HCT116 (cell line): ENCODE measurements around the gene CCDC69. TPM values are rescaled to one million over a fixed set of nuclear protein-coding genes. Genes with fewer than 3 reads are reported as not detected.

Source experiments
- ATAC-seq: fragments of 200-7000 bp; cut with Tn5 transposase; 2 replicates; pipeline ENCODE4 v1.9.1; 2020; ENCODE audit warnings: mild to moderate bottlenecking, moderate library complexity
- BruUV-seq: library from RNA; stranded (reverse); fragments of 400-500 nt; replicated peaks from 2 replicates; lab custom pipeline; 2021; lab: Mats Ljungman, UMichigan
- CTCF ChIA-PET: fragments of 300-600 bp; sonication (Branson Sonifier 250); formaldehyde crosslinking; loops from one replicate; lab custom pipeline; 2021; ENCODE audit warnings: antibody characterized with exemption; lab: Charles Lee
- POLR2A ChIA-PET: fragments of 300-600, 350-600 bp; sonication (Branson Sonifier 250); formaldehyde crosslinking; loops from one replicate; lab custom pipeline; 2021; ENCODE audit warnings: antibody characterized with exemption; lab: Charles Lee
- RAD21 ChIA-PET, 2 experiments: fragments of 300-600 bp; sonication (Branson Sonifier 250); formaldehyde crosslinking; loops; one replicate each; lab custom pipeline; 2023; ENCODE audit warnings: low total read pairs in 2 of 2; ENCODE audit not compliant: uncharacterized antibody in 2 of 2, unreplicated experiment in 2 of 2, low non-redundant PET in 1 of 2; lab: Charles Lee
- DNase-seq: peaks from one replicate; pipeline ENCODE4 v3.0.0-alpha.2; 2010; ENCODE audit warnings: low read depth, low spot score
- H2AFZ ChIP-seq: fragments of 200-600 bp; shearing (Covaris generic), sonication (generic); 2 replicates; pipeline ENCODE4 v1.6.1; 2017; ENCODE audit warnings: low read depth, mixed run types, mixed read lengths, antibody characterized with exemption, low read length; ENCODE audit not compliant: poor library complexity, severe bottlenecking
- H3K27ac ChIP-seq: 2 replicates; pipeline ENCODE4 v1.5.1; 2012; ENCODE audit warnings: low read depth, low read length
- H3K27me3 ChIP-seq: fragments of 200-600 bp; sonication (generic); 2 replicates; pipeline ENCODE4 v1.6.1; 2016; ENCODE audit warnings: mixed run types, low read length, mixed read lengths; ENCODE audit not compliant: insufficient read depth
- H3K36me3 ChIP-seq, 2 experiments: fragments of 200-500 bp in 1 of 2; fragments of 200-600 bp in 1 of 2; sonication (Bioruptor generic) in 1 of 2; sonication (generic) in 1 of 2; 2 replicates each; pipeline versions ENCODE4 v1.5.1 to v1.6.1; 2014 to 2016; ENCODE audit warnings: low read length in 2 of 2, inconsistent platforms in 1 of 2, mixed read lengths in 1 of 2, mixed run types in 1 of 2; ENCODE audit not compliant: insufficient read depth in 2 of 2, control insufficient read depth in 1 of 2
- H3K4me1 ChIP-seq, 2 experiments: fragments of 200-600 bp in 1 of 2; sonication (generic) in 1 of 2; 2 replicates each; pipeline versions ENCODE4 v1.5.1 to v1.6.1; 2012 to 2017; ENCODE audit warnings: low read length in 2 of 2, inconsistent platforms in 1 of 2, mild to moderate bottlenecking in 1 of 2, mixed read lengths in 1 of 2, mixed run types in 1 of 2, moderate library complexity in 1 of 2; ENCODE audit not compliant: insufficient read depth in 2 of 2, control insufficient read depth in 1 of 2
- H3K4me2 ChIP-seq: fragments of 200-600 bp; sonication (generic); 2 replicates; pipeline ENCODE4 v1.6.1; 2017; ENCODE audit warnings: mixed run types, low read length, mixed read lengths
- H3K4me3 ChIP-seq, 2 experiments: fragments of 200-600 bp in 1 of 2; sonication (generic) in 1 of 2; replicated peaks in 1 of 2; 2 replicates each; pipeline ENCODE4 v1.5.1; 2011 to 2016; ENCODE audit warnings: low read length in 2 of 2, control low read depth in 1 of 2, low read depth in 1 of 2, mild to moderate bottlenecking in 1 of 2, mixed read lengths in 1 of 2, mixed run types in 1 of 2
- H3K79me2 ChIP-seq: fragments of 200-600 bp; sonication (generic); 2 replicates; pipeline ENCODE4 v1.6.1; 2017; ENCODE audit warnings: mild to moderate bottlenecking, mixed run types, low read length, moderate library complexity, mixed read lengths; ENCODE audit not compliant: insufficient read depth
- H3K9ac ChIP-seq: fragments of 200-600 bp; sonication (generic); 2 replicates; pipeline ENCODE4 v1.6.1; 2016; ENCODE audit warnings: low read length, mixed read lengths
- H3K9me2 ChIP-seq: fragments of 200-600 bp; sonication (generic), shearing (Covaris generic); 2 replicates; pipeline ENCODE4 v1.6.1; 2017; ENCODE audit warnings: mixed run types, mild to moderate bottlenecking, moderate library complexity; ENCODE audit not compliant: insufficient read depth
- H3K9me3 ChIP-seq, 2 experiments: fragments of 200-500 bp in 1 of 2; fragments of 200-600 bp in 1 of 2; sonication (Bioruptor generic) in 1 of 2; sonication (generic) in 1 of 2; 2 replicates each; pipeline ENCODE4 v1.6.1; 2014 to 2017; ENCODE audit warnings: low read length in 2 of 2, mixed read lengths in 2 of 2, inconsistent platforms in 1 of 2, low read depth in 1 of 2, mild to moderate bottlenecking in 1 of 2, mixed run types in 1 of 2, moderate library complexity in 1 of 2; ENCODE audit not compliant: control insufficient read depth in 1 of 2, insufficient read depth in 1 of 2
- H4K20me1 ChIP-seq: fragments of 200-600 bp; sonication (generic), shearing (Covaris generic); 2 replicates; pipeline ENCODE4 v1.6.1; 2017; ENCODE audit warnings: mixed run types, mild to moderate bottlenecking, moderate library complexity; ENCODE audit not compliant: insufficient read depth
- CBX3 ChIP-seq: IDR thresholded peaks from 2 replicates; pipeline ENCODE4 v1.6.1; 2012; ENCODE audit warnings: low read depth
- CEBPB ChIP-seq: IDR thresholded peaks from 2 replicates; pipeline ENCODE4 v1.6.1; 2012; ENCODE audit warnings: low read depth
- ELF1 ChIP-seq: IDR thresholded peaks from 2 replicates; pipeline ENCODE4 v1.6.1; 2012; ENCODE audit warnings: low read depth, borderline replicate concordance
- FOSL1 ChIP-seq: IDR thresholded peaks from 2 replicates; pipeline ENCODE4 v1.6.1; 2012; ENCODE audit warnings: low read depth
- SRF ChIP-seq: IDR thresholded peaks from 2 replicates; pipeline ENCODE4 v1.6.1; 2012; ENCODE audit warnings: low read depth
- ZFX ChIP-seq: fragments of 450-650 bp; IDR thresholded peaks from 2 replicates; pipeline ENCODE4 v1.6.1; 2017
- ZNF274 ChIP-seq: fragments of 200-500 bp; sonication (Bioruptor generic); IDR thresholded peaks from 2 replicates; pipeline ENCODE4 v1.6.1; 2014; ENCODE audit warnings: mild to moderate bottlenecking, low read depth, low read length, inconsistent platforms
- intact Hi-C: fragments of 100-400 bp; cut with micrococcal nuclease; formaldehyde crosslinking; loops from 2 replicates; pipeline ENCODE4 v1.10.0; 2022
- total RNA-seq: library from RNA; stranded (reverse); gene quantifications from one replicate; pipeline ENCODE4 v1.2.1, GENCODE V29; 2021; ENCODE audit not compliant: unreplicated experiment
- TF ChIP-seq, protein P1 (sequence below): IDR thresholded peaks from 2 replicates; pipeline ENCODE4 v1.6.1; 2011; ENCODE audit warnings: mild to moderate bottlenecking, low read length, moderate library complexity; ENCODE audit not compliant: insufficient replicate concordance; ENCODE audit errors: extremely low read depth
- TF ChIP-seq, protein P2 (sequence below): IDR thresholded peaks from 2 replicates; pipeline ENCODE4 v1.6.1; 2012
- TF ChIP-seq, protein P3 (sequence below), 3 experiments: fragments of 200-600 bp in 1 of 3; sonication (generic) in 1 of 3; IDR thresholded peaks in 2 of 3; conservative IDR thresholded peaks in 1 of 3; 2 replicates each; pipeline ENCODE4 v1.5.1; 2012 to 2017; ENCODE audit warnings: low read depth in 2 of 3, low read length in 2 of 3, antibody characterized with exemption in 1 of 3, borderline replicate concordance in 1 of 3, control low read depth in 1 of 3, mild to moderate bottlenecking in 1 of 3, mixed read lengths in 1 of 3, mixed run types in 1 of 3, moderate library complexity in 1 of 3; ENCODE audit not compliant: insufficient read depth in 1 of 3

CCDC69 gene
- total RNA-seq, 1 experiment from 2014 or later: 4.3 TPM

DNA sequence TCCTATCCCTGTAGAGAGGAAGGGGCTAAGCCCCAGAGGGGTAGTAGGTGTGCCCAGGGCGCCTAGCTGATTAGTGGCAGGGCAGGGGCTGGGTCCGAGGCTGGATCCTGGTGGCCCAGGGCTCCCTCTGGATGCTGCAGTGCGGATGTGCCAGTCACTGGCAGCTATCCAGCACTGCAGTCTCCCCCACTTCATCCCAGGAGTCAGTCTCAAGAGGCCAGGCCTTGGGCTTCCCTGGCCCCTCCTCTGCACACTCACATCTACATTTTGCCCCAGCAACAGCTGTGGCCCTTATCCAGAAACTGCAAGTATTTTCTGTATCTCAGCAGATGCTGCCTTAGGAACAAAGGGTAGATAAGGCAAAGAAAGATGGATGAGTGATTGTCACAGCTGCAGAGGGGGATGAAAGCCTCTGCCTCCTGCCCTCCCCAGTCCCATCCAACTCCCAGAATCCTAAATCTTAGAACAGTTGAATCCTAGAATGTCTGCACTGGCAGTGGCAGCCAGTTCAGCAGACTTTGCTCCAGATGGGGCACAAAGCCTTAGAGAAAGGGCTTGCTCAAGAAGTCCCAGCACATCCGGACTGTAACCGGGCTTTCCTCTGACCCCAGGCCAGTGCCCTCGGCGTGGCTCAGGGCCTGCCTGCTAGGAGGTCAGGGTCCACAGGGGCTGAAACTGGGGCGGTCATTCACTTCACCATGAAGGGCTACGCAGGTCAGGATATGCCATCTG lies 68.0 kb downstream of the CCDC69 start:
- Histone ChIP-seq H3K36me3 (no peaks in the 10 kb centered on the region), H2AFZ (no peak overlapping the region), H3K9ac (no peak overlapping the region), H3K9me2 (no peaks in the 10 kb centered on the region), H3K27me3 (no peaks in the 10 kb centered on the region), H3K9me3 (no peaks in the 10 kb centered on the region), H3K4me3 (peak overlapping the region in 1 of 2 experiments; percentile 74; a peak in 1 of 4 replicates), H3K27ac (no peak overlapping the region; the same call in 1 of the 2 replicates), H3K79me2 (peaks cover 11% of the 10 kb centered on the region; the same call in 1 of the 2 replicates), H4K20me1 (no peaks in the 10 kb centered on the region), H3K4me2 (peak overlapping the region; percentile 92), H3K4me1 (peaks cover 19 to 36% of the 10 kb centered on the region in 2 experiments)
- intact Hi-C loops: loop anchor here (2.0 kb wide), 1 partner anchor 153 kb away; no protein-coding TSS in a partner anchor
- no peak for DNase-seq
- RAD21 ChIA-PET: no interaction called here
- no peak for TF ChIP-seq CBX3
- TF ChIP-seq ZFX: no peak
- TF ChIP-seq, protein P1, sequence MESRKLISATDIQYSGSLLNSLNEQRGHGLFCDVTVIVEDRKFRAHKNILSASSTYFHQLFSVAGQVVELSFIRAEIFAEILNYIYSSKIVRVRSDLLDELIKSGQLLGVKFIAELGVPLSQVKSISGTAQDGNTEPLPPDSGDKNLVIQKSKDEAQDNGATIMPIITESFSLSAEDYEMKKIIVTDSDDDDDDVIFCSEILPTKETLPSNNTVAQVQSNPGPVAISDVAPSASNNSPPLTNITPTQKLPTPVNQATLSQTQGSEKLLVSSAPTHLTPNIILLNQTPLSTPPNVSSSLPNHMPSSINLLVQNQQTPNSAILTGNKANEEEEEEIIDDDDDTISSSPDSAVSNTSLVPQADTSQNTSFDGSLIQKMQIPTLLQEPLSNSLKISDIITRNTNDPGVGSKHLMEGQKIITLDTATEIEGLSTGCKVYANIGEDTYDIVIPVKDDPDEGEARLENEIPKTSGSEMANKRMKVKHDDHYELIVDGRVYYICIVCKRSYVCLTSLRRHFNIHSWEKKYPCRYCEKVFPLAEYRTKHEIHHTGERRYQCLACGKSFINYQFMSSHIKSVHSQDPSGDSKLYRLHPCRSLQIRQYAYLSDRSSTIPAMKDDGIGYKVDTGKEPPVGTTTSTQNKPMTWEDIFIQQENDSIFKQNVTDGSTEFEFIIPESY: no peak
- TF ChIP-seq, protein P2, sequence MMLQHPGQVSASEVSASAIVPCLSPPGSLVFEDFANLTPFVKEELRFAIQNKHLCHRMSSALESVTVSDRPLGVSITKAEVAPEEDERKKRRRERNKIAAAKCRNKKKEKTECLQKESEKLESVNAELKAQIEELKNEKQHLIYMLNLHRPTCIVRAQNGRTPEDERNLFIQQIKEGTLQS: no peak
- TF ChIP-seq ELF1: no peak
- TF ChIP-seq, protein P3, sequence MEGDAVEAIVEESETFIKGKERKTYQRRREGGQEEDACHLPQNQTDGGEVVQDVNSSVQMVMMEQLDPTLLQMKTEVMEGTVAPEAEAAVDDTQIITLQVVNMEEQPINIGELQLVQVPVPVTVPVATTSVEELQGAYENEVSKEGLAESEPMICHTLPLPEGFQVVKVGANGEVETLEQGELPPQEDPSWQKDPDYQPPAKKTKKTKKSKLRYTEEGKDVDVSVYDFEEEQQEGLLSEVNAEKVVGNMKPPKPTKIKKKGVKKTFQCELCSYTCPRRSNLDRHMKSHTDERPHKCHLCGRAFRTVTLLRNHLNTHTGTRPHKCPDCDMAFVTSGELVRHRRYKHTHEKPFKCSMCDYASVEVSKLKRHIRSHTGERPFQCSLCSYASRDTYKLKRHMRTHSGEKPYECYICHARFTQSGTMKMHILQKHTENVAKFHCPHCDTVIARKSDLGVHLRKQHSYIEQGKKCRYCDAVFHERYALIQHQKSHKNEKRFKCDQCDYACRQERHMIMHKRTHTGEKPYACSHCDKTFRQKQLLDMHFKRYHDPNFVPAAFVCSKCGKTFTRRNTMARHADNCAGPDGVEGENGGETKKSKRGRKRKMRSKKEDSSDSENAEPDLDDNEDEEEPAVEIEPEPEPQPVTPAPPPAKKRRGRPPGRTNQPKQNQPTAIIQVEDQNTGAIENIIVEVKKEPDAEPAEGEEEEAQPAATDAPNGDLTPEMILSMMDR (IDR thresholded peaks at IDR 0.05 in 2 of 3, conservative IDR thresholded peaks at IDR 0.05 in 1 of 3; ENCODE audit: borderline replicate concordance in 1 of 3, insufficient read depth in 1 of 3, low read depth in 2 of 3, low read length in 2 of 3): no peak
- TF ChIP-seq ZNF274: no peak
- TF ChIP-seq FOSL1: no peak
- no peak for TF ChIP-seq SRF
- no peak for TF ChIP-seq CEBPB
- no TSS peak for BruUV-seq
- ATAC-seq: no peak
- CTCF ChIA-PET: no interaction called here
- POLR2A ChIA-PET: no interaction called here
